ENCODE data around the gene CATSPER1. TPM values are rescaled to one million over a fixed set of nuclear protein-coding genes. Genes with fewer than 3 reads are reported as not detected.
A peak's percentile ranks its signal among the peaks of the same experiment; 100 is the strongest.
"Not testable (repeated sequence)": the region's sequence is repeated elsewhere in the genome, so short reads cannot be mapped to it uniquely, and the experiment has no call there.

The CATSPER1 gene
- polyA plus RNA-seq, 4 donors = not detected

GRCh38 chr11:66022401-66023185 is 3.7 kb downstream of the CATSPER1 start:
- DNase-seq (ENCODE audit: low read depth in 4 of 4, low spot score in 3 of 4) = peak in 1 of 4 donors; percentile 27

- DNase-seq (ENCODE audit: low read depth in 4 of 4, low spot score in 3 of 4) = no peak
Measured at GRCh38 chr11:66020618-66021357, 5.5 kb downstream of the CATSPER1 start.

- DNase-seq (ENCODE audit: low read depth in 4 of 4, low spot score in 3 of 4) = no peak
Measured at GRCh38 chr11:66020212-66020611, 6.1 kb downstream of the CATSPER1 start.

GRCh38 chr11:66017321-66017720 is 9.0 kb downstream of the CATSPER1 start:
- DNase-seq (ENCODE audit: low read depth in 4 of 4, low spot score in 3 of 4) = no peak

GRCh38 chr11:66016793-66017177 is 9.5 kb downstream of the CATSPER1 start:
- DNase-seq (ENCODE audit: low read depth in 4 of 4, low spot score in 3 of 4) = no peak

GRCh38 chr11:66015936-66016792 is 10.1 kb downstream of the CATSPER1 start:
- no peak for DNase-seq (ENCODE audit: low read depth in 4 of 4, low spot score in 3 of 4)

- no peak for DNase-seq (ENCODE audit: low read depth in 4 of 4, low spot score in 3 of 4)
Measured at GRCh38 chr11:66015454-66015881, 10.8 kb downstream of the CATSPER1 start.

GRCh38 chr11:66014804-66015453 is 11.3 kb downstream of the CATSPER1 start:
- no peak for DNase-seq (ENCODE audit: low read depth in 4 of 4, low spot score in 3 of 4)

- no peak for DNase-seq (ENCODE audit: low read depth in 4 of 4, low spot score in 3 of 4)
Measured at GRCh38 chr11:66013762-66014100, 12.5 kb downstream of the CATSPER1 start.

GRCh38 chr11:66012946-66013761 is 13.1 kb downstream of the CATSPER1 start:
- no peak for DNase-seq (ENCODE audit: low read depth in 4 of 4, low spot score in 3 of 4)

GRCh38 chr11:66012371-66012945 is 13.8 kb downstream of the CATSPER1 start:
- DNase-seq (ENCODE audit: low read depth in 4 of 4, low spot score in 3 of 4) = no peak

GRCh38 chr11:66011785-66012303 is 14.4 kb downstream of the CATSPER1 start, which contains the start of gene CST6:
Gene CST6 (plus strand): TSS chr11:66012008. CDS start chr11:66012045, 37 bp downstream.
- DNase-seq (ENCODE audit: low read depth in 4 of 4, low spot score in 3 of 4) = no peak

GRCh38 chr11:66011239-66011784 is 15.0 kb downstream of the CATSPER1 start:
- DNase-seq (ENCODE audit: low read depth in 4 of 4, low spot score in 3 of 4) = no peak

GRCh38 chr11:66010036-66010435 is 16.2 kb downstream of the CATSPER1 start:
- DNase-seq (ENCODE audit: low read depth in 4 of 4, low spot score in 3 of 4) = not testable (repeated sequence)

- no peak for DNase-seq (ENCODE audit: low read depth in 4 of 4, low spot score in 3 of 4)
Measured at GRCh38 chr11:66008468-66009101, 17.7 kb downstream of the CATSPER1 start.

- no peak for DNase-seq (ENCODE audit: low read depth in 4 of 4, low spot score in 3 of 4)
Measured at GRCh38 chr11:66008095-66008467, 18.2 kb downstream of the CATSPER1 start.

- no peak for DNase-seq (ENCODE audit: low read depth in 4 of 4, low spot score in 3 of 4)
Measured at GRCh38 chr11:66007201-66007634, 19.1 kb downstream of the CATSPER1 start.

- no peak for DNase-seq (ENCODE audit: low read depth in 4 of 4, low spot score in 3 of 4)
Measured at GRCh38 chr11:66006891-66007176, 19.4 kb downstream of the CATSPER1 start.

Measured in left renal pelvis (tissue), 4 donors.